GM12801 (cell line): ENCODE data around the gene ZNF445.

Experiments
- TF ChIP-seq, protein P1 (sequence below): IDR thresholded peaks from one replicate; pipeline ENCODE4 v1.5.1; 2011; ENCODE audit warnings: control low read depth; ENCODE audit not compliant: insufficient read length; ENCODE audit errors: extremely low read depth

The ZNF445 gene

GRCh38 chr3:44511238-44511566 is 33.7 kb upstream of the ZNF445 start:
- TF ChIP-seq, protein P1, sequence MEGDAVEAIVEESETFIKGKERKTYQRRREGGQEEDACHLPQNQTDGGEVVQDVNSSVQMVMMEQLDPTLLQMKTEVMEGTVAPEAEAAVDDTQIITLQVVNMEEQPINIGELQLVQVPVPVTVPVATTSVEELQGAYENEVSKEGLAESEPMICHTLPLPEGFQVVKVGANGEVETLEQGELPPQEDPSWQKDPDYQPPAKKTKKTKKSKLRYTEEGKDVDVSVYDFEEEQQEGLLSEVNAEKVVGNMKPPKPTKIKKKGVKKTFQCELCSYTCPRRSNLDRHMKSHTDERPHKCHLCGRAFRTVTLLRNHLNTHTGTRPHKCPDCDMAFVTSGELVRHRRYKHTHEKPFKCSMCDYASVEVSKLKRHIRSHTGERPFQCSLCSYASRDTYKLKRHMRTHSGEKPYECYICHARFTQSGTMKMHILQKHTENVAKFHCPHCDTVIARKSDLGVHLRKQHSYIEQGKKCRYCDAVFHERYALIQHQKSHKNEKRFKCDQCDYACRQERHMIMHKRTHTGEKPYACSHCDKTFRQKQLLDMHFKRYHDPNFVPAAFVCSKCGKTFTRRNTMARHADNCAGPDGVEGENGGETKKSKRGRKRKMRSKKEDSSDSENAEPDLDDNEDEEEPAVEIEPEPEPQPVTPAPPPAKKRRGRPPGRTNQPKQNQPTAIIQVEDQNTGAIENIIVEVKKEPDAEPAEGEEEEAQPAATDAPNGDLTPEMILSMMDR, result no peak

DNA sequence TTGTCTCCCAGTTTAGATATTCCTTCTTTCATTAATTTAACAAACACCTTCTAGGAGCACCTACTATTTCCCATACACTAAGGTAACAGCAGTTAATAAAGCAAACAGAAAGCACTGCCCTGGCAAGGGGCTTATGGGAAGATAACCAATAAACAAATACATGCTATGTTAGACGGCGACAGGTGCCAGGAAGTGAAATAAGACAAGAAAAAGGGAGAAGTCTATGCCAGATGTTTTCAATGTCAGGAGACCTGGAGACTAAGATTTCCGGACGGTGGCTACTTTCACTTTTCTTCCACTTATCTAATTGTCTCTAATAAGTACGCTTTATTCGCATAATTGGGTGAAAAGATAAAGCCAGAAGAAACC is 32.5 kb upstream of the ZNF445 start:
- TF ChIP-seq, protein P1, result no peak

GRCh38 chr3:44509393-44509921 is 32.0 kb upstream of the ZNF445 start:
- TF ChIP-seq, protein P1, result no peak

DNA sequence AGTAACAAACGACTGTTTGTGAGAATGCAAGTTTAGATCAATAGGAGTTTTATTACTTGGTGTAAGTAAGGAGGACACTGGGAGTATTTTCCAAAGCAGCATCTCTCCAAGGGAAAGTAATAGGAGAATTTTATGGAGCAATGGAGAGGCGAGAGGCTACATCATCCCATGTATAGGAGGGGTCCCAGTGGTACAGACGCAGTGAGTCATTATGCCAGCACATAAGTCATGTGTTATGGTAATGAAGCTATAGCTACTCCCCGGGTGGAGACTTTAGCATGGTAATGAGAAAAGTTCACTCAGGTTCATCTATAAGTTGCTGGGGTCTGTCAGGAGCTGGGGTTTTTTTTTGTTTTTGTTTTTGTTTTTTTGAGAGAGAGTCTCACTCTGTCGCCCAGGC is 29.5 kb upstream of the ZNF445 start:
- TF ChIP-seq, protein P1, result no peak

DNA sequence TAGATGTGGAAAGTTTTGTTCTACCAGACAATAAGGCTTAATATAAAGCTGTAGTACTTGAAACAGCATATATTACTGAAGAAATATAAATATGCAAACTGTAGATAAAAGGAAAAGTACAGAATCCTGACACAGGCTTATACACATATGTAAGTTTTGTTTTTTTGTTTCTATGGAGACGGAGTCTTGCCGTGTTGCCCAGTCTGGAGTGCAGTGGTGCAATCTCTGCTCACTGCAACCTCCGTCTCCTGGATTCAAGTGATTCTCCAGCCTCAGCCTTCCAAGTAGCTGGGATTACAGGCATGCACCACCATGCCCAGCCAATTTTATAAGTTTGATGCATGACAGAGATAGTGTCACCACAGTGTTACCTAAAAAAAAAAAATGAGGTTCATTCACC is 29.1 kb upstream of the ZNF445 start:
- TF ChIP-seq, protein P1, result no peak

DNA sequence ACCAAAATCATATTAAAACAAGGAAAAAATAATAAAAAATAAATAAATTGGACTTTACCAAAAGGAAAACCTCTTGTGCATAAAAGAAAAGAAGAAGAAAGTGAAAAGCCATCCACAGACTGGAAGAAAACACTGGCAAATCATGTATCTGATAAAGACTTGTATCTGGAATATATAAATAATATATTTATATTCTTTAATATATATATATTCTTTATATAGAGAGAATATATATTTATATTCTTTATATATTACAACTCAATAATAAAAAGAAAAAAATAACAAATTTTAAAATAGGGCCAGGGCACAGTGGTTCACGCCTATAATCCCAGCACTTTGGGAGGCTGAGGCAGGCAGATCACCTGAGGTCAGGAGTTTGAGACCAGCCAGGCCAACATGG is 27.1 kb upstream of the ZNF445 start:
- TF ChIP-seq, protein P1, result no peak

- TF ChIP-seq, protein P1, result no peak
Measured at GRCh38 chr3:44501971-44502370, 24.5 kb upstream of the ZNF445 start.
